Endothelial cell of umbilical vein (primary cell): ENCODE data around the gene EEFSEC. TPM values are rescaled to one million over a fixed set of nuclear protein-coding genes. Genes with fewer than 3 reads are reported as not detected.

Source experiments
- BruUV-seq: library from RNA; stranded (reverse); fragments of 400-500 nt; replicated peaks from 2 replicates; lab custom pipeline; 2021; lab: Mats Ljungman, UMichigan
- CTCF ChIA-PET: fragments of 300-600, 350-600 bp; sonication (Branson Sonifier 250); formaldehyde crosslinking; loops from one replicate; lab custom pipeline; 2021; ENCODE audit warnings: antibody characterized with exemption, inconsistent platforms; lab: Charles Lee
- POLR2A ChIA-PET: fragments of 300-600, 350-600 bp; sonication (Branson Sonifier 250); formaldehyde crosslinking; loops from one replicate; lab custom pipeline; 2021; ENCODE audit warnings: antibody characterized with exemption, inconsistent platforms; lab: Charles Lee
- DNase-seq: peaks from one replicate; pipeline ENCODE4 v3.0.0-alpha.2; 2011; ENCODE audit warnings: low read depth, low spot score
- FAIRE-seq: peaks from 2 replicates; lab custom pipeline; 2011; peaks lifted over from hg19 to GRCh38; lab: Jason Lieb, UNC
- H2AFZ ChIP-seq: 2 replicates; pipeline ENCODE4 v1.6.0; 2012; ENCODE audit warnings: low read depth, low read length, control low read depth, inconsistent platforms
- H3K27ac ChIP-seq: 2 replicates; pipeline ENCODE4 v1.5.1; 2011; ENCODE audit warnings: low read depth, mild to moderate bottlenecking, control low read depth, low read length, moderate library complexity; ENCODE audit not compliant: insufficient read depth
- H3K27me3 ChIP-seq, 2 experiments: 2 replicates each; pipeline versions ENCODE4 v1.6.0 to v1.6.1; 2011; ENCODE audit warnings: low read length in 2 of 2, mixed read lengths in 1 of 2; ENCODE audit not compliant: control insufficient read depth in 2 of 2, insufficient read depth in 2 of 2
- H3K36me3 ChIP-seq, 2 experiments: 2 replicates in 1 of 2; 3 replicates in 1 of 2; pipeline ENCODE4 v1.5.1; 2011; ENCODE audit warnings: low read length in 2 of 2, mild to moderate bottlenecking in 1 of 2, moderate library complexity in 1 of 2; ENCODE audit not compliant: control insufficient read depth in 2 of 2, insufficient read depth in 2 of 2; ENCODE audit errors: extremely low read depth in 1 of 2
- H3K4me1 ChIP-seq: 3 replicates; pipeline ENCODE4 v1.5.1; 2011; ENCODE audit warnings: mild to moderate bottlenecking, low read length; ENCODE audit not compliant: control insufficient read depth, insufficient read depth; ENCODE audit errors: extremely low read depth
- H3K4me2 ChIP-seq: 2 replicates; pipeline ENCODE4 v1.6.1; 2011; ENCODE audit warnings: low read length, control low read depth, mixed read lengths; ENCODE audit not compliant: insufficient read depth
- H3K4me3 ChIP-seq, 3 experiments: fragments of 200-600 bp in 1 of 3; sonication (generic), shearing (Covaris generic) in 1 of 3; replicated peaks in 1 of 3; 2 replicates each; pipeline ENCODE4 v1.5.1; 2011 to 2016; ENCODE audit warnings: control low read depth in 3 of 3, low read length in 3 of 3, mild to moderate bottlenecking in 2 of 3, inconsistent platforms in 1 of 3, low read depth in 1 of 3, moderate library complexity in 1 of 3; ENCODE audit not compliant: insufficient read depth in 1 of 3
- H3K79me2 ChIP-seq: 2 replicates; pipeline ENCODE4 v1.6.0; 2012; ENCODE audit warnings: low read length, inconsistent platforms; ENCODE audit not compliant: control insufficient read depth, insufficient read depth
- H3K9ac ChIP-seq: replicated peaks from 2 replicates; pipeline ENCODE3; 2011; ENCODE audit warnings: low read length, control low read depth; ENCODE audit not compliant: insufficient read depth; ENCODE audit errors: extremely low read depth
- H3K9me1 ChIP-seq: replicated peaks from 3 replicates; pipeline ENCODE4 v1.6.0; 2011; ENCODE audit warnings: mild to moderate bottlenecking, low read length; ENCODE audit not compliant: control insufficient read depth, insufficient read depth; ENCODE audit errors: extremely low read depth
- H3K9me3 ChIP-seq: replicated peaks from 2 replicates; pipeline ENCODE4 v1.5.1; 2012; ENCODE audit warnings: low read length, inconsistent platforms; ENCODE audit not compliant: control insufficient read depth, insufficient read depth
- H4K20me1 ChIP-seq: replicated peaks from 2 replicates; pipeline ENCODE3; 2011; ENCODE audit warnings: mild to moderate bottlenecking, low read length; ENCODE audit not compliant: control insufficient read depth, insufficient read depth; ENCODE audit errors: extremely low read depth
- CTCF ChIP-seq, 2 donors: IDR thresholded peaks; 1 replicate in 1 of 2; 2 replicates in 1 of 2; pipeline ENCODE4 v1.5.1; 2011; ENCODE audit warnings: low read length in 2 of 2, mild to moderate bottlenecking in 2 of 2, moderate library complexity in 2 of 2, control low read depth in 1 of 2, inconsistent platforms in 1 of 2, low read depth in 1 of 2; ENCODE audit not compliant: insufficient read depth in 1 of 2; ENCODE audit errors: extremely low read depth in 1 of 2
- EZH2 ChIP-seq: IDR thresholded peaks from 2 replicates; pipeline ENCODE4 v1.6.1; 2012; ENCODE audit warnings: borderline replicate concordance, low read depth, mild to moderate bottlenecking, moderate library complexity, low read length, inconsistent platforms; ENCODE audit not compliant: severe bottlenecking
- FOS ChIP-seq: IDR thresholded peaks from 2 replicates; pipeline ENCODE4 v1.6.1; 2011; ENCODE audit warnings: mild to moderate bottlenecking, low read length, moderate library complexity, borderline replicate concordance; ENCODE audit not compliant: insufficient read depth
- GATA2 ChIP-seq: IDR thresholded peaks from 2 replicates; pipeline ENCODE4 v1.7.0; 2011; ENCODE audit warnings: low read depth, mild to moderate bottlenecking, moderate library complexity, mixed read lengths, low read length; ENCODE audit not compliant: insufficient read length, insufficient read depth
- POLR2AphosphoS5 ChIP-seq: IDR thresholded peaks from 2 replicates; pipeline ENCODE4 v1.6.1; 2012; ENCODE audit warnings: low read depth, mild to moderate bottlenecking, control low read depth, low read length, moderate library complexity; ENCODE audit not compliant: insufficient read depth
- dilution Hi-C: fragments of 300-500 bp; cut with MboI; formaldehyde crosslinking; loops from one replicate; pipeline ENCODE4 v1.15.0; 2019; ENCODE audit warnings: low sequenced_read_pairs; ENCODE audit not compliant: extremely low pct_ligation_motif_present
- intact Hi-C: fragments of 100-400 bp; cut with micrococcal nuclease; formaldehyde crosslinking; loops from one replicate; pipeline ENCODE4 v1.10.0; 2022
- polyA plus RNA-seq, 4 experiments: library from polyadenylated mRNA; depleted of rRNA in 3 of 4; stranded (reverse) in 3 of 4; unstranded in 1 of 4; fragments of >200 nt; gene quantifications; 2 replicates each; pipeline versions ENCODE4 v1.2.1 to v1.2.3, GENCODE V29; 2011 to 2012; ENCODE audit warnings: missing spikeins in 1 of 4
- total RNA-seq: library from RNA; stranded (reverse); gene quantifications from 2 replicates; pipeline ENCODE4 v1.2.3, GENCODE V29; 2021
- TF ChIP-seq, protein P1 (sequence below): IDR thresholded peaks from 2 replicates; pipeline ENCODE4 v1.6.1; 2011; ENCODE audit not compliant: insufficient read depth, insufficient read length

The EEFSEC gene
- total and polyA plus RNA-seq, 2 donors (not counting 3 experiments of a cell fraction or from before 2014, with no cell fraction given): 13.1 to 14.5 TPM

GRCh38 chr3:128133273-128133883, 19.9 kb upstream of the EEFSEC start:
- DNase-seq (peak; percentile 76), FAIRE-seq (peak; percentile 61)
- Histone ChIP-seq H3K4me1 (no peaks in the 10 kb centered on the region), H3K36me3 (no peaks in the 10 kb centered on the region), H4K20me1 (no peaks in the 10 kb centered on the region), H3K9ac (no peak overlapping the region), H2AFZ (no peak overlapping the region), H3K79me2 (no peaks in the 10 kb centered on the region), H3K4me3 (no peak overlapping the region), H3K27ac (no peak overlapping the region), H3K9me1 (no peaks in the 10 kb centered on the region), H3K9me3 (no peaks in the 10 kb centered on the region), H3K4me2 (no peak overlapping the region), H3K27me3 (peaks cover 16 to 18% of the 10 kb centered on the region in 2 experiments)
- ChIA-PET CTCF (interaction anchor here (0.6 to 3.7 kb wide), 33 partner anchors 8 to 558 kb away, joined by 3 to 273 read pairs (median 5); partner anchors contain the start of gene RUVBL1), POLR2A (interaction anchor here (1.4 to 1.5 kb wide), 2 partner anchors 10 to 38 kb away, joined by 3 to 4 read pairs; partner anchors contain the start of gene RUVBL1)
- BruUV-seq: no TSS peak
- dilution Hi-C loops (no loop called here), intact Hi-C loops (loop anchor here (1.0 to 5.0 kb wide), 3 partner anchors 38 to 481 kb away; no protein-coding TSS in a partner anchor)
- TF ChIP-seq FOS (no peak), GATA2 (no peak), POLR2AphosphoS5 (no peak), CTCF (IDR thresholded peaks at IDR 0.05; ENCODE audit: extremely low read depth in 1 of 2, insufficient read depth in 1 of 2, low read depth in 1 of 2, low read length in 2 of 2) (peak; percentile 67 to 78), EZH2 (no peak)
- TF ChIP-seq, protein P1, sequence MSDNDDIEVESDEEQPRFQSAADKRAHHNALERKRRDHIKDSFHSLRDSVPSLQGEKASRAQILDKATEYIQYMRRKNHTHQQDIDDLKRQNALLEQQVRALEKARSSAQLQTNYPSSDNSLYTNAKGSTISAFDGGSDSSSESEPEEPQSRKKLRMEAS: no peak
